ENCODE data around the gene OPCML. TPM values are rescaled to one million over a fixed set of nuclear protein-coding genes. Genes with fewer than 3 reads are reported as not detected.

Gene OPCML
- total and polyA plus RNA-seq, 2 experiments from 2014 or later, result 0.21 to 0.51 TPM

DNA sequence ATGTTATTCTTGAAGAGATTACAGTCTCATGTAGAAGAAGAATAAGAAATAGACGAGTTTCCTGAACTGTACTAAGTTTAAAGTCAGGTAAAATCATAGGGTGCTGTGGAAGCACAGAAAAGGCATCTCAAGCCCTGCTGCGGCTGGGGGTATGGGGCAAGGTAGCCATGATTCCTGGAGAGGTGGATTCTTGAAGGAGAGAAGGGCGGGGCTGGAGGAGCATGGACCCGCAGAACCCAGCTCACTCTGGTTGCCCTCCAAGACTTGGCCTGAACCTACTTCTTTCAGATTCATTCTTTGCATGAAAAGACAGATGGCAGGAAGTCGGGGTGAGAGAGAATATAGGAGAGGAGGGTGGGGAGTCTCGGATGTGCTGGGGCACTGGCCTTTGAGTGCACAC, 57.8 kb downstream of the OPCML start:
- H3K27ac ChIP-seq, result no peak overlapping the region
- DNase-seq (ENCODE audit: low read depth in 1 of 2, low spot score in 1 of 2), result no peak
- TF ChIP-seq, protein P1, sequence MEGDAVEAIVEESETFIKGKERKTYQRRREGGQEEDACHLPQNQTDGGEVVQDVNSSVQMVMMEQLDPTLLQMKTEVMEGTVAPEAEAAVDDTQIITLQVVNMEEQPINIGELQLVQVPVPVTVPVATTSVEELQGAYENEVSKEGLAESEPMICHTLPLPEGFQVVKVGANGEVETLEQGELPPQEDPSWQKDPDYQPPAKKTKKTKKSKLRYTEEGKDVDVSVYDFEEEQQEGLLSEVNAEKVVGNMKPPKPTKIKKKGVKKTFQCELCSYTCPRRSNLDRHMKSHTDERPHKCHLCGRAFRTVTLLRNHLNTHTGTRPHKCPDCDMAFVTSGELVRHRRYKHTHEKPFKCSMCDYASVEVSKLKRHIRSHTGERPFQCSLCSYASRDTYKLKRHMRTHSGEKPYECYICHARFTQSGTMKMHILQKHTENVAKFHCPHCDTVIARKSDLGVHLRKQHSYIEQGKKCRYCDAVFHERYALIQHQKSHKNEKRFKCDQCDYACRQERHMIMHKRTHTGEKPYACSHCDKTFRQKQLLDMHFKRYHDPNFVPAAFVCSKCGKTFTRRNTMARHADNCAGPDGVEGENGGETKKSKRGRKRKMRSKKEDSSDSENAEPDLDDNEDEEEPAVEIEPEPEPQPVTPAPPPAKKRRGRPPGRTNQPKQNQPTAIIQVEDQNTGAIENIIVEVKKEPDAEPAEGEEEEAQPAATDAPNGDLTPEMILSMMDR (IDR thresholded peaks at IDR 0.05; ENCODE audit: low read depth, low read length), result no peak
- H3K4me1 ChIP-seq (ENCODE audit: low read depth), result no peaks in the 10 kb centered on the region
- H3K36me3 ChIP-seq, result no peaks in the 10 kb centered on the region
- H3K27me3 ChIP-seq, result no peaks in the 10 kb centered on the region
- no peak overlapping the region for H3K4me3 ChIP-seq
- no peaks in the 10 kb centered on the region for H3K9me3 ChIP-seq (ENCODE audit: low read depth)

DNA sequence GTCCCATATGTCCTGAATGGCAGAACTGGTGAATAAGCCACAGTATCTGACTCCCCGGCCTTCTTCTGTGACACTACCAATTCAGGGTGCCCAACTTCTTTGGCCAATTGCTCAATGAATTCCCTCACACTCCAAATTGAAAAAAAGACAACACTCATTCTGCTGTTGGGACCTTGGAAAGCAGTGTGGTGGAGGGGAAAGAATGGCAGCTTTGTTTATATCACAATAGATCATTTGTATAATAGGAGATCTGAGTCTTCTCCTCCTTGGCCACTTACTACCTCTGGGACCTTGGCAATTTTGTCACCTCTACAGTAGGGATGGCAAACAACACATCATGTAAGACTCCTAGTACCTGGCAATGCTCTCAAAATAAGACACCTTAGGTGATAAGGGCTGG, 64.6 kb downstream of the OPCML start:
- no peak overlapping the region for H3K27ac ChIP-seq
- no peaks in the 10 kb centered on the region for H3K27me3 ChIP-seq
- TF ChIP-seq, protein P1 (IDR thresholded peaks at IDR 0.05; ENCODE audit: low read depth, low read length), result no peak
- no peaks in the 10 kb centered on the region for H3K4me1 ChIP-seq (ENCODE audit: low read depth)
- H3K4me3 ChIP-seq, result no peak overlapping the region
- H3K36me3 ChIP-seq, result no peaks in the 10 kb centered on the region
- no peaks in the 10 kb centered on the region for H3K9me3 ChIP-seq (ENCODE audit: low read depth)
- DNase-seq (ENCODE audit: low read depth in 1 of 2, low spot score in 1 of 2), result no peak

DNA sequence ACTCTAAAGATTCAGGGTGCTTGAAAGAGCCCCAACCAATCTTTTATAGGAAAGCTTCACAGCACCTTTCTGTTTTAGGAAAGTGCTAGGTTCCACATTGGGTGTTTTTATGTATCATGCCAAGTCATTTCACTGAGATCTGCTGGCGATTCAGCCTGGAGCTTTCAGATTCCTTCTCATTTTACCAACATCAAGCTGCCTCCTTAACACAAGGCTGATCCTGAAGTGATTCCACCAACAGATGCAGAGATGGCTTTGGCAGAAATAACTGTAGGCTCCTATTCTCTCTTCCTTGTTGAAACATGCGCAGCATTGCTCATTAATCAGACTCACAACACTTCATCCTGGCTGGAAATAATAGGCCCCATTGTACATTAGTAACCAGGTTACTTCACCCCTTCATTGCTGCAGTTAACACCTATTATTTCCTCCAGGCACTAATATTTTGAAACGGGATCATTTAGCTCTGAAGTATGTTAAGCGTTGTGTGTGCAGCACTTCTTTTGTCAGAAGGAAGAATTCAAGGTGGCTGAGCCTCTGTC, 89.0 kb downstream of the OPCML start:
- TF ChIP-seq, protein P1 (IDR thresholded peaks at IDR 0.05; ENCODE audit: low read depth, low read length), result no peak
- no peaks in the 10 kb centered on the region for H3K4me1 ChIP-seq (ENCODE audit: low read depth)
- DNase-seq (ENCODE audit: low read depth in 1 of 2, low spot score in 1 of 2), result no peak
- H3K4me3 ChIP-seq, result no peak overlapping the region
- H3K27ac ChIP-seq, result no peak overlapping the region
- no peaks in the 10 kb centered on the region for H3K27me3 ChIP-seq
- H3K9me3 ChIP-seq (ENCODE audit: low read depth), result no peaks in the 10 kb centered on the region
- no peaks in the 10 kb centered on the region for H3K36me3 ChIP-seq

DNA sequence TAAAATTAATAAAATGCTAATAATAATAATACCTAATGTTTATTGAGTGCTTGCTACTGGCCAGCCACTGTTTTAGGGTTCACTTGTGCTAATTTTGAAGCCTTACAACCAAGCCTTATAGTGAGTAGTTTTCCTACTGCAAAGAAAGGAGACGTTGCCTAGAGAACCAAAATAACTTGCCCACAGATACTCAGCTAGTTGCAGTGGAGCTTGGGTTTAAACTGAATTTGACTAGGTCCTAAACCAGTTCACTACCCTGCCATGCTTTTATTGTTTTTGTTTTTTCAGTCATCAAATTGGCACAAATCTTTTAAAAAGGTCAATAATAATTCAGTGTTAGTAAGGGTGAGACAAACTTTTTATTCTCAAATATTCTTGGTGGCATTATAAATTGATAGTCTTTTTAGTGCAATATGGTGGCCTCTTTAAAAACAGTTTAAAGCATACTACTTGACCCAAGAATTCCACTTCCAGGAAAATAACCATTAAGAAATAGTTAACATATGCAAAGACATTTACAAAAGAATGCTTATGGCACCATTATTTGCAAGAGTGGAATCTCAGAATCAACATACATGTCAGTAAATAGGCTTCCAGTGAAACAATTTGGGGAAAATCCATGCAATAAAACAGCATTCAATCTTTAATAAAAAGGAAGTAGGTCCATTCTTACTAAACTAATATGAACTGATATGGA, 90.2 kb downstream of the OPCML start:
- no peak overlapping the region for H3K27ac ChIP-seq
- no peaks in the 10 kb centered on the region for H3K36me3 ChIP-seq
- DNase-seq (ENCODE audit: low read depth in 1 of 2, low spot score in 1 of 2), result no peak
- no peaks in the 10 kb centered on the region for H3K27me3 ChIP-seq
- no peaks in the 10 kb centered on the region for H3K4me1 ChIP-seq (ENCODE audit: low read depth)
- no peak overlapping the region for H3K4me3 ChIP-seq
- TF ChIP-seq, protein P1 (IDR thresholded peaks at IDR 0.05; ENCODE audit: low read depth, low read length), result no peak
- no peaks in the 10 kb centered on the region for H3K9me3 ChIP-seq (ENCODE audit: low read depth)

DNA sequence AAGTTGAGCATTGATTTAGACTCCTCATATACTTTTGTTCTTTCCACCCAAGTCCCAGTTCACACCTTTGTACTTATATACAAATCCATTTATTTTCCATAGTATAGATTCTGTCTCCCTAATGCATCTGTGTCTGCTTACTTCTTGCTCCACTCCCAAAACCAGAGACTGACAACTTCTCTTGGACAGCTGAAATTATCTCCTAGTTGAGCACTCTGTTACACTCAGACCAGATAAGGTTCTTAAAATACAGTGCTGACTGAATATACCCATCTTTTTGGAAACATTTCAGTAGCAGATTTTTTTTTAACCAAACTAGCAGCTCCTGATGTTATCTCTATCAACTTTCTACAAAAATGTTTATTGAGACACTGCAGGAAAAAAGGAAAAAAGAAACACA, 106.3 kb downstream of the OPCML start:
- no peak overlapping the region for H3K4me3 ChIP-seq
- peaks cover 14% of the 10 kb centered on the region for H3K4me1 ChIP-seq (ENCODE audit: low read depth)
- no peaks in the 10 kb centered on the region for H3K9me3 ChIP-seq (ENCODE audit: low read depth)
- H3K36me3 ChIP-seq, result no peaks in the 10 kb centered on the region
- no peak for DNase-seq (ENCODE audit: low read depth in 1 of 2, low spot score in 1 of 2)
- TF ChIP-seq, protein P1 (IDR thresholded peaks at IDR 0.05; ENCODE audit: low read depth, low read length), result no peak
- H3K27me3 ChIP-seq, result no peaks in the 10 kb centered on the region
- no peak overlapping the region for H3K27ac ChIP-seq

Data from cardiac muscle cell (in vitro differentiated cells and primary cell).